ENCODE results near the gene ATP6V1G1. TPM values are rescaled to one million over a fixed set of nuclear protein-coding genes. Genes with fewer than 3 reads are reported as not detected.

The ATP6V1G1 gene
- total and polyA plus RNA-seq, 2 of the 13 experiments (the other 11 are each of a cell fraction or from before 2014, with no cell fraction given): 108 to 158 TPM

GRCh38 chr9:114633438-114634089 is 46.0 kb downstream of the ATP6V1G1 start (continued):
- no peak for TF ChIP-seq BCLAF1 (IDR thresholded peaks at IDR 0.05)
- no peak for TF ChIP-seq DMTF1 (CRISPR knock-in tag; IDR thresholded peaks at IDR 0.05)
- no peak for TF ChIP-seq ARNT2 (CRISPR knock-in tag; IDR thresholded peaks at IDR 0.05; ENCODE audit: low read depth)

GRCh38 chr9:114634387-114634786 is 46.8 kb downstream of the ATP6V1G1 start:
- intact Hi-C loops (cut with micrococcal nuclease; ENCODE audit: unreplicated experiment) (no loop called here), in situ Hi-C loops (cut with HindIII; ENCODE audit: extremely low pct_ligation_motif_present, low pct_unique_long_range_greater_than_20kb) (no loop called here)
- no peak for DNase-seq (ENCODE audit: low spot score)
- Histone ChIP-seq H3K27ac (ENCODE audit: extremely low read length, insufficient read depth, low read length) (no peak overlapping the region), H3K9me3 (ENCODE audit: low read length) (no peaks in the 10 kb centered on the region), H2AFZ (ENCODE audit: low read length) (no peak overlapping the region), H3K79me2 (ENCODE audit: insufficient read depth, low read length) (no peaks in the 10 kb centered on the region), H3K4me2 (ENCODE audit: low read depth, low read length) (no peak overlapping the region), H4K20me1 (ENCODE audit: insufficient read depth, low read length) (no peaks in the 10 kb centered on the region), H3K9ac (ENCODE audit: insufficient read depth, low read depth, low read length) (no peak overlapping the region), H3K4me1 (ENCODE audit: insufficient read depth, low read length) (peaks cover 4% of the 10 kb centered on the region), H3K4me3 (replicated peaks in 1 of 3; ENCODE audit: insufficient read depth in 1 of 3, low read depth in 2 of 3, low read length in 3 of 3) (no peak overlapping the region), H3K27me3 (ENCODE audit: control insufficient read depth in 1 of 2, insufficient read depth in 2 of 2, low read length in 2 of 2) (no peaks in the 10 kb centered on the region), H3K36me3 (replicated peaks in 1 of 2; ENCODE audit: control insufficient read depth in 1 of 2, insufficient read depth in 2 of 2, low read length in 2 of 2) (peaks cover 2 to 24% of the 10 kb centered on the region in 2 experiments)
- no peak for FAIRE-seq
- POLR2A ChIA-PET: no interaction called here
- ATAC-seq: no peak
- BruUV-seq (replicated peaks): no TSS peak
- WGBS (ENCODE audit: low lambda C conversion rate): 94% methylated on average over 6 of the region's 6 CpGs
- TF ChIP-seq ZBTB49 (CRISPR knock-in tag; IDR thresholded peaks at IDR 0.05; ENCODE audit: borderline replicate concordance) (no peak), ZNF225 (CRISPR knock-in tag; IDR thresholded peaks at IDR 0.05) (no peak), SRSF4 (IDR thresholded peaks at IDR 0.05; ENCODE audit: low read depth, low read length, poor library complexity, severe bottlenecking) (no peak), ZFP36L1 (CRISPR knock-in tag; IDR thresholded peaks at IDR 0.05) (no peak), HNF4G (IDR thresholded peaks at IDR 0.05; ENCODE audit: borderline replicate concordance, low read depth, low read length) (no peak), HNF4G (CRISPR knock-in tag; IDR thresholded peaks at IDR 0.05; ENCODE audit: borderline replicate concordance, low read depth) (no peak)
- CTCF ChIA-PET (ENCODE audit: low intra/inter-chr PET ratio, low total read pairs): no interaction called here
